Astrocyte of the spinal cord (primary cell): ENCODE data around the gene TRIM47.
"Not testable (repeated sequence)": the region's sequence is repeated elsewhere in the genome, so short reads cannot be mapped to it uniquely, and the experiment has no call there.

Experiments used
- DNase-seq: peaks from one replicate; pipeline ENCODE4 v3.0.0; 2011; ENCODE audit warnings: low read depth, low spot score
- H3K4me3 ChIP-seq: 2 replicates; pipeline ENCODE4 v1.5.1; 2011; ENCODE audit warnings: low read depth, mild to moderate bottlenecking, low read length, moderate library complexity
- in situ Hi-C: cut with HindIII; loops from 2 replicates; pipeline ENCODE4 v1.10.0; 2017; ENCODE audit warnings: low sequenced_read_pairs
- TF ChIP-seq, protein P1 (sequence below): IDR thresholded peaks from 2 replicates; pipeline ENCODE4 v1.5.1; 2012; ENCODE audit warnings: low read depth, mild to moderate bottlenecking, low read length, inconsistent platforms

Gene TRIM47

DNA sequence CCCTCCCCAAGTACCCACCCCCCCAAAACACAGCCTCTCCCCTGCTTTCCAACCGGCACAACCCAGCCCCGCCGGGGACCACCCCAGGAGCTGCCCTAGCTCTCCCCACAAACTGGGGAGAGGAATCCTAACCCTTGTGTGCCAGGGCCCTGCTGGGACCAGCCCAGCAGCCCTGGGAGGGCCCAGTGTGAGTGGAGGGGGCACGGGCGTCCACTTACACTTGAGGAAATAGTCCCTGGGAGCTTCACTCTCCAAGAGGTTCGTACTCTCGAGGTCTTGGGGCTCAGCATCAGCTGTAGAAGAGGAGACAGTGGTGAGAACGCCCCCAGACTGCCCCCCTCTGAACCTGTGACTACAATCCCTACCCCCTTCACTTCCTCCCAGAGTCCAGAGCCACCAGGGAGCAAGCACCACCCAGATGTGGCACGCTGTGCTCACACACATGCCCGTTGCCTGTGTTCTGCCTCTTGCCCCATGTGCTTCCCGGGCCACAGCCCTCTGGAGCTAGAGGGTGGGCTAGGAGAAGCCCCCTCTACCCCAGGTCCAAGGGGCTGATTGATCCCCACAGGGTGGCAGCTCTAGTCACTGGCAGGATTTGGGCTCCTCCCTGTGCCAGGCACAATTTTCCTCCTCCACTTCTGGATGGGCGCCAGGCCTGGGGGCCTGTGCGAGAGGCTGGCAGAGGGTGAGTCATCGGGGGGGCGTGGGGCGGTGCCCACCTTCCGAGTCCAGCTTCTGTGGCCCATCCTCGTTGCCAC is 3.0 kb downstream of the TRIM47 start:
- no peak overlapping the region for H3K4me3 ChIP-seq
- in situ Hi-C loops: no loop called here
- no peak for DNase-seq
- TF ChIP-seq, protein P1, sequence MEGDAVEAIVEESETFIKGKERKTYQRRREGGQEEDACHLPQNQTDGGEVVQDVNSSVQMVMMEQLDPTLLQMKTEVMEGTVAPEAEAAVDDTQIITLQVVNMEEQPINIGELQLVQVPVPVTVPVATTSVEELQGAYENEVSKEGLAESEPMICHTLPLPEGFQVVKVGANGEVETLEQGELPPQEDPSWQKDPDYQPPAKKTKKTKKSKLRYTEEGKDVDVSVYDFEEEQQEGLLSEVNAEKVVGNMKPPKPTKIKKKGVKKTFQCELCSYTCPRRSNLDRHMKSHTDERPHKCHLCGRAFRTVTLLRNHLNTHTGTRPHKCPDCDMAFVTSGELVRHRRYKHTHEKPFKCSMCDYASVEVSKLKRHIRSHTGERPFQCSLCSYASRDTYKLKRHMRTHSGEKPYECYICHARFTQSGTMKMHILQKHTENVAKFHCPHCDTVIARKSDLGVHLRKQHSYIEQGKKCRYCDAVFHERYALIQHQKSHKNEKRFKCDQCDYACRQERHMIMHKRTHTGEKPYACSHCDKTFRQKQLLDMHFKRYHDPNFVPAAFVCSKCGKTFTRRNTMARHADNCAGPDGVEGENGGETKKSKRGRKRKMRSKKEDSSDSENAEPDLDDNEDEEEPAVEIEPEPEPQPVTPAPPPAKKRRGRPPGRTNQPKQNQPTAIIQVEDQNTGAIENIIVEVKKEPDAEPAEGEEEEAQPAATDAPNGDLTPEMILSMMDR: no peak

DNA sequence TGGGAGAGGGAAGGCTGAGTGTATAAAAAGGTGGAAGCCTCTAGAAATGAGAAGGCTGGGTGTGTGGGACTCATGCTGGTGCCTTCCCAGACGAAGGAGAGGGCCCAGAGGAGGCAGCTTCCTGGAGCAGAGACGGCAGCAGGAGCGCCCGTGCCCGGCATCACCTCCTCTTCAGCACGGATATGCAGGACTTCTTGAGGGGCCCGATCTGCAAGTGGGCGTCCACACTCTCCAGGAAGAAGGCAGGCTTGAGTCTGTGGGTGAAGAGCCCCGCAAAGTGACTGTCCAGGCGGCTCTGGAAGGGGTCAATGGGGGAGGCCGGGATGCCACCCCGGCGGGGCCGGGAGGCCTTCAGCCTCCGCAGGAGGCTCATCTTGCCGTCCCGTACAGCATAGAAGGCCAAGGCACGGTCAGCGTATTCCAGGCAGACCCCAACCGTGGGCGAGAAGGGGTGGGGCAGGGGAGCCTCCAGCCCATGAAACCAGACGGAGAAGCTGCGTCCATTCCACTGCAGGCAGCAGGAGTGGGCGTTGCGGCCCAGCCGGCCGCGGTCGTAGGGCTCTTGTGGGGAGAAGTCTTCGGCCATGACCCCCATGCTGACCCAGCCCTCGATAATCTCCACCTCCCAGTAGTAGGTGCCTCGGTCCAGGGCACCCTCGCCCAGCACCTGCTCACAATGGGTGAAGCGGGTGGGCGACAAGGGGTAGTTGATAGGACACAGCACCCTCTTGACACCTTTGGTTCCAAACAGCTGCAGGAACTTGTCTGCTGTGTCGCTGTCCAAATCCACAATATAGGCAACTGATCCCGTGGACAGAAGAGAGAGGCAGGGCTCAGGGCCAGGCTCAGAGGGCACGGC is 3.8 kb downstream of the TRIM47 start:
- H3K4me3 ChIP-seq: no peak overlapping the region
- in situ Hi-C loops: no loop called here
- TF ChIP-seq, protein P1: no peak
- no peak for DNase-seq

DNA sequence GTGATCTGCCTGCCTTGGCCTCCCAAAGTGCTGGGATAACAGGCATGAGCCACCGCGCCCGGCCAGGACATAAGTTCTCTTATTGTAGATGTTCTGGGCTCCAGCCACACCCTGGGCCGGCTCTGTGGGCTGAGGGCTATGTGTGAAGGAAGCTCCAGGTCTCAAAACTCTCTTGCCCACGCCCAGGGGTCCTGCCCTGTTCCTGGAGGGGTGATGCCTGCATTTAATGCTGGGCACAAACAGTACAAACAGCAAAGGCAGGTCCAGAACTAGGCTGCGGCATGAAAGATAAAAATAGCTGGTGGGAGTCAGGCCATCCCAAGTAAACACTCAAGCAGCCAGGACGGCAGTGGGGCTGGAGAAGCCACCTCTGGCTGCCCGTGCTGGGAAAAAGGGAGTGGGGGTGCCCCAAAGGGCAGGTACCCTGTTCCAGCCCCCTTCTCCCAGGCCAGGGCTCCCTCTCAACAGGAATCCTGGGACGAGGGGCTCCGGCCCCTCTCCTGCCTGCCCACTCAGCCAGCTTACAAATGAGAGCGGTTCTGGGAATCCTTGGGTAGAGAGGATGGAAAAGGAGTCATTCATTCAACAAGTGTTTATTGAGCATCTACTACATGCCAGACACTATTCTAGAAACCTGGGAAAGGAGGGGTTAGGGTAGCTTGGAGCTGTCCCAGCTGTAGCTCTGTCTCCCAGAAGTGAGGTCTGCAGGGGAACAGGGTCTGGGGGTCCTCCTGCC is 4.6 kb downstream of the TRIM47 start:
- H3K4me3 ChIP-seq: no peak overlapping the region
- in situ Hi-C loops: no loop called here
- TF ChIP-seq, protein P1: no peak
- DNase-seq: no peak

DNA sequence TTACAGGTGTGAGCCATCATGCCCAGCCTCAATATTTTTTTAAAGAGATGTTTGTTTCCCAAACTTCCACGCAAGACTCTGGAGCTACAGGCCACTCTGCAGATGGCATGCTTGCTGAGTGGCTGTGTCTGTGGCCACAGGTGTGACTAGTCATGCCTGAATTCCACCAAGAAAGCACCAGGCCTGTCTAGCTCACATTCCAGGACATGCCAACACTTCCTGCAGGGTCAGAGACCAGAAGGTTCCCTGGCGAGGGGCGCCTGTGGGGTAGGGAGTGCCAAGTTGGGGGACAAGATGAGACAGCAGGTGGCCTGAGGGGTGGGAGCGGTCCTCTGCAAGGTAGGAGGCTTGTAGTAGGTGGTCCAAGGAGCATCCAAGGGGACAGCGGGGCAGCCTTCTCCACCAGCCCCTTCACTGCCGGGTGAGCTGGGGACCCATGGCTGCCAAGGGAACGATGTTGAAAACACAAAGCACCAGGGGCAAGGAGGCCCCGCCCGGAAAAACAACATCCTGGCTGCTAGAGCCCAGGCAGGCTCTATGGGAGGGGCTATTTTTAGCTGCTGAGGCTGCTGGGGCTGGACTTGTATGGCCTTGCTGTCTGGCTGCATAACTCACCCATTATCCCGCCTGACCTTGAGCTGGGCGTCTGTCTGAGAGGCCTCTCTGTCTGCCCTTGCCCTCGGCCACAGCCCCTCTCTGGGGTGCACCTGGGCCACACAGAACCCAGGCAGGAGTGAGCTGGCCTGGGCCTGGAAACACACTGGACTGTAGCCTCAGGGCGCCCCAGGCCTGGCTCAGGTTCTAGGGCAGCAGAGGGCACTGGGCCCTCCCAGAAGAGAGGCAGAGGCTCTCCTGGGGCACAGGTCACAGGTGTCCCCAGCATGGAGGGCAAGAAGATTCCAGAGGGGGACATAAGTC is 5.7 kb downstream of the TRIM47 start:
- in situ Hi-C loops: no loop called here
- TF ChIP-seq, protein P1: no peak

GRCh38 chr17:75870228-75870627 is 8.2 kb downstream of the TRIM47 start:
- DNase-seq, in situ Hi-C loops, H3K4me3 ChIP-seq: not testable (repeated sequence)

More for the DNA sequence above, 5.7 kb downstream of the TRIM47 start:
- no peak overlapping the region for H3K4me3 ChIP-seq
- peak; percentile 80 for DNase-seq

DNA sequence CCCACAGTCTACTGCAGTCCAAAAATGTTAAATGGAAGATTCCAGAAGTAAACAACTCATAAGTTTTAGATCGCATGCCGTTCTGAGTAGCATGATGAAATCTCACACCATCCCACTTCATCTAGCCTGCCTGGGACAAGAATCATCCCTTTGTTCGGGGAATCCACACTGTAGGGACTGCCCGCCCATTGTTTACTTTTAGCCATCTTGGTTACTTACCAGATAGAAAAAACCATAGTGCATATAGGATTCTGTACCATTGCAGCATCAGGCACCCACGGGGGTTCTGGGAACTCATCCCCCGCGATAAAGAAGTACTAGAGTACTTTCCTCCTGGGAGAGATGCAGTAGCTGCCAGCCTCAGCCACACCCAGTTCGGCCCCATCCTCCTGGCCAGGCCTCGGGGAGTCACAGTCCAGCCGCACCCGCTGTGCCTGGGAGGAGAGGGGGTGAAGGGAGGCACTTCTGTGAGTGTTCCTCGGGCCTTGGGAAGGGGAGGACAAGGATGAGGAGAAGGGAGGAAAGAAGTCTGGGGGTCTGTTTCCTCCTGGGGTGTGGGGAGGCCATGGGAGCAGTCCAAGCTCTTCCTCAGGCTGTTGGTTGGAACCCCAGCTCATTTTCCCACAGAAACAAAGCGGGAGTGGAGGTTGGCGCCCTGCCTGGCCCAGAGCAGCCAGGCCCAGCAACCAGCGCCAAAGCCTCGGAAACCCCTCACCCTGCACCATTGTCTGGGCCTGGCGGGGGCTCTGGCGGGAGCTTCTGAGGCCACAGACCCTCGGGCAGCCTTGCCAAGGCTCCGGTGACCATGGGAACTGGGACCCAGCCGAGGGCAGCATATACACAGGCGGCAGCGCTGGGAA is 8.9 kb downstream of the TRIM47 start:
- TF ChIP-seq, protein P1: no peak
- DNase-seq: peak; percentile 30
- H3K4me3 ChIP-seq: no peak overlapping the region
- in situ Hi-C loops: no loop called here

DNA sequence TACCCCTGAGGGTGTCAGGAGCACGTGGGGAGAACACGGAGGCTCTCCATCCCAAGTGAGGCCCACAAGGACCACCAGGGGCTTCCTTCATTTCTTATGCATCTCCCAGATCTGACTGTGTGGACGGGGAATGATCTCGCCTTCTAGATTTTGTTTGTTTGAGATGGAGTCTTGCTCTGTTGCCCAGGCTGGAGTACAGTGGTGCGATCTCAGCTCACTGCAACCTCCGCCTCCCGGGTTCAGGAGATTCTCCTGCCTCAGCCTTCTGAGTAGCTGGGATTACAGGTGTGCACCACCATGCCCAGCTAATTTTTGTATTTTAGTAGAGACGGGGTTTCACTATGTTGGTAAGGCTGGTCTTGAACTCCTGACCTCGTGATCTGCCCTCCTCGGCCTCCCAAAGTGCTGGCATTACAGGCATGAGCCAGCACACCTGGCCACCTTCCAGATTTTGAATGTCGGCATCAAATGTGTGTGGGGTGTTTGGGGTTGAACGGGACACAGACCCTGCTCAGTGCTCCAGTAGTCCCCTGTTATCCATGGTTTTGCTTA is 9.6 kb downstream of the TRIM47 start:
- H3K4me3 ChIP-seq, in situ Hi-C loops, DNase-seq: not testable (repeated sequence)

DNA sequence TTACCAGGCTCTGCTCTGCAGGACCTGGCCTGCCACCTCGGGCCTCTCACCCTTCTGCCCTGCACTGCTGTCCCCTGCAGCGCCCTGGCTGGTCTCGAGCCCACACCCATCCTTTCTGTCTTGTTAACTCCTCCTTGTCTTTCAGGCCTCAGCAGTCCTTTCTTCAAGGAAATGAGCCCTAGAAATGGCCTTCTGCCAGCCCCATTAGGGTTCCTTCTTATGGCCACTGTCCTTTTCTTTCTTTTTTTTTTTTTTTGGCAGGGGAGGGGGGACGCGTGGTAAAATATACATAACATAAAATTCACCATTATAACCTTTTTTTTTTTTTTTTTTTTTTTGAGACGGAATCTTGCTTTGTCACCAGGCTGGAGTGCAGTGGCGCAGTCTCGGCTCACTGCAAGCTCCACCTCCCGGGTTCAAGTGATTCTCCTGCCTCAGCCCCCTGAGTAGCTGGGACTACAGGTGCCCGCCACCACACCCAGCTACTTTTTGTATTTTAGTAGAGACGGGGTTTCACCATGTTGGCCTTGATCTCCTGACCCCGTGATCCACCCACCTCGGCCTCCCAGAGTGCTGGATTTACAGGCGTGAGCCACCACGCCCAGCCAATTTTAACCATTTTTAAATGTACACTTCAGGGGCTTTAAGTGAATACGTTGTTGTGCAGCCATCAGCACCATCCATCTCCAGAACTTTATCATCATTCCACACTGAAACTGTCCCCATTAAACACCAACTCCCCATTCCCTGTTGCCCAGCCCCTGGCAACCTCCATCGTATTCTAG is 12.8 kb downstream of the TRIM47 start:
- in situ Hi-C loops, DNase-seq: not testable (repeated sequence)

More for the DNA sequence above, 12.8 kb downstream of the TRIM47 start:
- not testable (repeated sequence) for H3K4me3 ChIP-seq
